ENCODE results near the gene BTRC.
A peak's percentile ranks its signal among the peaks of the same experiment; 100 is the strongest.
"Not testable (repeated sequence)": the region's sequence is repeated elsewhere in the genome, so short reads cannot be mapped to it uniquely, and the experiment has no call there.

The BTRC gene

DNA sequence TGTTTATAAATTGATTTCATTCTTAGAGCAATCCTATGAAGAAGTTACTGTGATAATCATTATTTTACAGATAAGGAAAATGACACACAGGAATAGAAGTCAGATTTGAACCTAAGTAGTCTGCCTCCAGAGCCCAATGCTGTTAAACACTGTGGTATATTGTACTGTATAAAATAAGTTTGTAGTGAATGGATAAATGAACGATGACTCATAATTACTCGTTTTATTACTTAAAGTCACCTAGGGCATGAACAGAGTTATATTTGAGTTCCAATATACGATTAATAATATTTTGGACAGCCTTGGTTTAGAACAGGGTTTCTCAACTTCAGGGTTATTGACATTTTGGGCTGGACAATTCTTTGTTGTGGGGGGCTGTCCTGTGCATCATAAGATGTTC, 7.8 kb upstream of the BTRC start:
- no peak for DNase-seq (ENCODE audit: low read depth)

DNA sequence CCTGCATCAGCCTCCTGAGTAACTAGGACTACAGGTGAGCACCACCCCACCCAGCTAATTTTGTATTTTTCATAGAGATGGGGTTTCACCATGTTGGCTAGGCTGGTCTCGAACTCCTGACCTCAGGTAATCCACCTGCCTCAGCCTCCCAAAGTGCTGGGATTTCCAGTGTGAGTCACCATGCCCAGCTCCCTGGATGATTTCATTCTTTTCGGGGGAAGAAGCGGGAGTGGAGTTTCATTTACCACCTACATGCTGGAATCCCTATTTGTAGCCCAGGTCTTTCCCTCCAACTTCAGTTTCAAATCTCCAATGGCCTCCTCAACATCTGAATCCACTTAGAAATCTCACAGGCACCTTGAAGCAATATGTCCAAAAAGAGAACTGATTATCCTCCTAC, 2.9 kb upstream of the BTRC start:
- no peak for DNase-seq (ENCODE audit: low read depth)

DNA sequence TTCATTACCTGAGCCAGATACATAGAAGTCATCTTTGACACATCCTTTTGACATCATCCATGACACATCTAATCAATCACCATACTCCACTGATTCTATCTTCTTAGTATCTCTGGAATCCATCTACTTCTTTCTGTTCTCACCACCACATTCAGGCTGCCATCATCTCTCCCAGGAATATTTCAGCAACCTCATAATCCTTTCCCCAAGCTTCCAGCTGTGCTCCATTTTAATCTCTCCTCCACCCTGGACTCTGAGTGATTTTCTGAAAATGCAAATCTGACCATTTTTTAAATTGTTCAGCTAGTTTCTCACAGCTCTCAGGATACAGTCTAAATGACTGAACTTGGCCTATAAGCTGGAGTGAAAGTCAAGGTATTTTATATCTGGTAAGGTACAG, 2.5 kb upstream of the BTRC start:
- no peak for DNase-seq (ENCODE audit: low read depth)

DNA sequence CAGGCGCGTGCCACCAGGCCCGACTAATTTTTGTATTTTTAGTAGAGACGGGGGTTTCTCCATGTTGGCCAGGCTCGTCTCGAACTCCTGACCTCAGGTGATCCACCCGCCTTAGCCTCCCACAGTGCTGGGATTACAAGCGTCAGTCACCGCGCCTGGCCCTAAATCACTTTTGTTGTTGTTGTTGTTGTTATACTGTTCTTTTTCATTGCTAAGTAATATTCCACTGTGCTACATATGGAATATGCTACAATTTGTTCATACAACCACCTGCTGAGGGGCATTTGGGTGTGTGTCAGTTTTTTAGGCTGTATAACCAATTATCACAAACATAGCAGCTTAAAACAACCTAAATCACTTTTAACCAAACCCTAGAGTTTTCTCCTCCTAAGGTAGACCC, 1.1 kb upstream of the BTRC start:
- not testable (repeated sequence) for DNase-seq (ENCODE audit: low read depth)

DNA sequence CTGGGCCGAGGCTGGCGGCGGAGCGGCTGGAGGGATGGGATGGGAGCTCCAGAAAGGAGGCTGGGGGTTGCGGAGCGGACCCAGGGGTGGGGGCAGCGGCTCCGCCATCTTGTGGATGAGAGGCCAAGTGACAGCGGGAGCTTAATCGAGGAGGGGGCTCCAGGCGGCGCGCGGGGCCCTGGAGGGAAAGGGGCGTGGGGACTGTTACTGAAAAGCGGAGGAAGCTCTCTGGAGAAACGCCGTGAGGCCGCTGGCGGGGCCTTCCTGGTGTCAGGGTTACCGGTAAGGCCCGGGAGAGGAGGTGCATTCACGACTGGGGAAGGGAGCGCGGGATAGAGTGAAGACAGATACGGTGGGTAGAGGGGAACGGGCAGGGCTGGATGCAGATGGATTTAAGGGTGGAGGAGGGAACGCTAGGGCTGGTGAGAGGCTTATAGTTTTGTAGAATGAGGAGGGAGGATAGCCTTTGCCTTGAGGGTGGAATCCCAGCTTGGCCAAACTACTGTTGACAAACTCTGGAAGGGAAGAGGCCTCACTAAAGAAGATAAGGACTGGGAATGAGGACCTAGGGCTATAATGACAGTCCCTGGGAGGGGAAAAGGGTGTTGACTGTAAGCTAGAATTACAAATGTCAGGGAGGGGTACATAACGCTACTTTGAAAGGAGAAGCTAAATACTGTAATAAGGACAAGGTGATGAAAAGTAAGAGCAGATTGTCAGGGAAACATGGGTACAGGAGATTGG, 535 bp downstream of the BTRC start:
- DNase-seq (ENCODE audit: low read depth) = peak; percentile 11

DNA sequence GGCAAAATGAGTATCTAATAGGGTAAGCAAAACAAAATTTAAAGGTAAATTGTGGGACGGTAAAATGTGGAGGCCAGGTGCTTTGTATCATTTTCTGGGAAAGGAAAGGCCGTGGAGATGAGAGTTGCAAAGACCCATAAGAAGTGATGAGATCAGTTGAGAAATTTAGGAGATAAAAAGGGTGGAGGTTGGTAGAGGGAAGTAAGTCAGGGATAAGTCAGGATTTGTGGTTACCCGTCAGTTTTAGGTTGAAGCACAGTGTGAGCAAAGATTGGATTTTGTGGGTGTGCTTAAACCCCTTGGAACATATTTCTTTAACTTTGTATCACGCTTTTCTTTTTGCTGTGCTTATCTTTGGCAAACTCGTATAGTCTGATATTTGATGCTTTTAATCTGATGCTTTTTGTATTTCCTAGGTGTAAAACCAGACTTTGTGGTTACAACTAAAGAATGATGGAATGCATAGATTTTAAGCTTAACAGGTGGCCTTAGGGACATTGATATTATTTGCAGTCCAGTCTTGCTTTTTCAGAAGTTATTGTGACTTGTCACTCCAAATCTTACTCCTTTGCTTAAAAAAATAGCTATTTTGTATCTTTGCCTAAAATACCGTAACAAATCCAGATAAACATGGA, 1.2 kb downstream of the BTRC start:
- no peak for DNase-seq (ENCODE audit: low read depth)

DNA sequence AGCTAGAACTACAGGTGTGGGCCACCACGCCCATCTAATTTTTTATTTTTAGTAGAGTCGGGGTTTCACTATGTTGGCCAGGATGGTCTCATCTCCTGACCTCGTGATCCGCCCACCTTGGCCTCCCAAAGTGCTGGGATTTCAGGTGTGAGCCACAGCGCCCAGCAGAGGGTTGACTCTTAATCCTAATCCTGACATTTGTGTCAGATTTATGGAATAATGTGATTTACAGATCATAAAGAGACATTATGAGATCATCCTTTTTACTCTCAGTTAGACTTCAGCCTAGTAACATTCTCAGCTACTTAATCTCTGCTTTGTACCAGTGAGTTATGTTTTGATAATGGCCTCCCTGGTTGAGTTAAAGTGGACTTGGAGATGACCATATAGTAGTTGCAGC, 2.2 kb downstream of the BTRC start:
- no peak for DNase-seq (ENCODE audit: low read depth)

DNA sequence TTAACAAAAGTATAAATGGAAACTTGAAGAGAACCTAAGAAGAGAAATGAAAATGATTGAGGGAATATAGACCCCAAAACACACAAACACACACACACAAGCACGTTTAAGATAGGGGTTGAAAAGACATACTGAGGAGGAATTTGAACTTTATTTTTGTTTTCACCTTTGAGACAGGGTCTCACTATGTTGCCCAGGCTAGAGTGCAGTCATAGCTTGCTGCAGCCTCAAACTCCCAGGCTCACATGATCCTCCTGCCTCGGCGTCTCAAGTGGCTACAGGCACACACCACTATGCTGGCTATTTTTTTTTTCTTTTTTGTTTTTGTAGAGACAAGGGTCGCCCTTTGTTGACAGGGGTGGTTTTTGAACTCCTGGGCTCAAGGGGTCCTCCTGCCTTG, 4.0 kb downstream of the BTRC start:
- DNase-seq (ENCODE audit: low read depth) = no peak

DNA sequence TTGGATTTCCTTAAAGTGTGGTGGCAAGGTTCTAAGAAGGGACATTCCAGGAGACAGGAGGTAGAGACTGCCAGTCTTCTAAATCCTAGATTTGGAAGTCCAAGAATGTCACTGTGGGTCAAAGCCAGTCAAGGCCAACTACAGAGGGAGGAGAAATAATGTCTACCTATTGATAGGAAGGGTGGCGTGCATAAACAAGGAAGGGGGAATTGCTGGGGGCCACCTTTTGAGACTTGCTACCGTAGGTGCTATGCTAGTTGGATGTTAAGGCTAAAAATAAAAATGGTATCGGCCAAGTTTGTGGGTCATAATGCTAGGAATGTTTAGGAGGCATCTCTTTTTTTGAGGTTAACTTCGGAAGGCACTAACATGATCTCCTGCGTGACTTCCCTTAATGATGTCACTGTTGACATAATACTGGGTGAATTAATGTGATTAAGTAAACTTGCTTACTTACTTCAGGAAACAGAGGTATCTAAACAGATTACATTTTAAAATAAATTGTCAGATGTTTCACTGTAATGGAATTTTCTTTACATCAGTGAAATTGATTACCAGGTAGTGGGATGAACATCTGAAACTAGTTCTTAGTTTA, 4.8 kb downstream of the BTRC start:
- no peak for DNase-seq (ENCODE audit: low read depth)

DNA sequence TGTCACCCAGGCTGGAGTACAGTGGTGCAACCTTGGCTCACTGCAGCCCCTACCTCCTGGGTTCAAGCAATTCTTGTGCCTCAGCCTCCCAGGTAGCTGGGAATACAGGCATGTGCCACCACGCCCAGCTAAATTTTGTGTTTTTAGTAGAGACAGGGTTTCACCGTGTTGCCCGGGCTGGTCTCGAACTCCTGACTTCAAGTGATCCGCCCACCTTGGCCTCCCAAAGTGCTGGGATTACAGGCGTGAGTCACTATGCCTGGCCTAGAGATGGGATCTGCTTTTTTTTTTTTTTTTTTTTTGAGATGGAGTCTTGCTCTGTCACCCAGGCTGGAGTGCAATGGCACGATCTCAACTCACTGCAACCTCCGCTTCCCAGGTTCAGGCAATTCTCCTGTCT, 6.1 kb downstream of the BTRC start:
- not testable (repeated sequence) for DNase-seq (ENCODE audit: low read depth)

DNA sequence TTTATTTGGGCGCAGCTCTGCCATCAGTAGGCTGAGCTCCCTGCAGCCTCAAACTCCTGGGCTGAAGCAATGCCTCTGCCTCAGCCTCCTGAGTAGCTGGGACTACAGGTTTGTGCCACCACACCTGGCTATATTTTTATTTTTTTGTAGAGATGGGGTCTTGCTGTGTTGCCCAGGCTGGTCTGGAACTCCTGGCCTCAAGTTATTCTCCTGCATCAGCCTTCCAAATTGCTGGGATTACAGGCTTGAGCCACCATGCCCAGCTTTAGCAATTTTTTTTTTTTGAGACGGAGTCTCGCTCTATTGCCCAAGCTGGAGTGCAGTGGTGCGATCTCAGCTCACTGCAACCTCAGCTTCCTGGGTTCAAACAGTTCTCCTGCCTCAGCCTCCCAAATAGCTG, 6.9 kb downstream of the BTRC start:
- DNase-seq (ENCODE audit: low read depth) = not testable (repeated sequence)

DNA sequence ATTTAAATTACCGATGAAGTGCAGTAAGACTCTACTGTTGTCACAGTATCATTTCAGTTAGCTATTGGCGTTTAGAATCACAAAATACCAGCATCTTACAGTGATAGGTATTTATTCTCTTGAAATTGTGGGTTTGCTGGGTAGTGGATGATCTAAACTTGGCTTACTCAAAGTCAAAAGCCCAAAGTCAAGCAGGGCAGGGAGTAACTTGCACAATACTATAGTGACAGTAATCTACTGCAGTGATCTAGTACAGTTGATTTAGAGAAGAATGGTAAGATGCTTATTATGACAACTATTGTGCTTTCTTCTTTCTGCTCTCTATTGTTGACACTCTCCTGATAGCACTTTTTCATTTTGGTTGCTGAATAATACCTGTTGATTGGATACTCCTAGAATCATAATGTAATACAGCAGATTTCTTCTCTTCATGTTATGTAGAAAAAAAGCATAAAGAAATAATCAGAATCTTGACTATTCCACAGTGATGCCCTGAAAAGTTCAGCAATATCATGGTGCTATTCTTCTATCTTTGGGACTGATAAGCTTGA, 10.0 kb downstream of the BTRC start:
- DNase-seq (ENCODE audit: low read depth) = no peak

DNA sequence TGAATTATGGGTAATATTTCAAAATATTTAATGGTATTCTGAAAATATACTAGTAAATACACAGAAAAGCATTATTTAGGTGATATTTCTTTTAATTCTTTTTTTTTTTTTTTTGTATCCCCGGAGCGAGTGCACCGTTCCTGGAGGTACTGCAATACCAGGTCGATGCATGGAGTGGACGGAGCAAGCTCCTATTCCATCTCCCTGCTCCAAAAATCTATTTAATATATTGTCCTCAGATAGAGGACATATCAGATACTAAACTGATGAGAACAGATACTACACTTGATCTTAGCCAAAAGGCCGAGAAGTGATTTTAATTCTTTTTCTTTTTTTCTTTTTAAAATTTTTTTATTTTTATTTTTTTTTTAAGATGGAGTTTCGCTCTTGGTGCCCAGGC, 10.8 kb downstream of the BTRC start:
- no peak for DNase-seq (ENCODE audit: low read depth)

DNA sequence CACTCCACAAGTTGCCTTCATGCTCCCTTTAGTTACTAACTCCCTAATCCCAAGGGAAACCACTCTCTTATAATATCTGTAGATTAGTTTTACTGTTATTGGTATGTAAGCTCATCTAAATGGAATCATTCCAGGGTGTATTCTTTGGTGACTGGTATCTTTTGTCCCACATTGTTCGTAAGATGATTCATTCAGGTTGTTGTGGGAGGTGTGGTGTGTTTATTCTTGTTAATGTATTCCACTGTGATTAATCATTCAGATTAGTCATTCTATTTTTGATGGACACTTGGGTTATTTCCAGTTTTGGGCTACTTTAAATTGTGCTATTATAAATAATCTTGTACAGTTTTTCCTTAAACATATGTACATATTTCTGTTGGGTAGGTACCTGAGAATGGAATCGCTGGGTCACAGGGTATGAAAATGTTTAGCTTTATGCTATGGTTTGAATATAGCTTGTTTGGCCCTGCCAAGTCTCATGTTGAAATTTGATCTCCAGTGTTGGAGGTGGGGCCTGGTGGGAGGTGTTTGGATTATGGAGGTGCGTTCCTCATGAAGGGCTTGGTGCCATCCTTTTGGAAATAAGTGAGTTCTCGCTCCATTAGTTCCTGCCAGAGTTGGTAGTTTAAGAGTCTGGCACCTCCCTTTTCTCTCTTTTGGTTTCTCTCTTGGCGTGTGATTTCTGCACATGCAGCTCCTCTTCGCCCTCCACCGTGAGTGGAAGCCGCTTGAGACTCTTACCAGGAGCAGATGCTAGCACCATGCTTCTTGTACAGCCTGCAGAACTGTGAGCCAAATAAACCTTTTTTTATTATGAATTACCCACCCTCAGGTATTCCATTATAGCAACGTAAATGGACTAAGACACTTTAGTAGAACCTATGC, 13.8 kb downstream of the BTRC start:
- DNase-seq (ENCODE audit: low read depth) = no peak

DNA sequence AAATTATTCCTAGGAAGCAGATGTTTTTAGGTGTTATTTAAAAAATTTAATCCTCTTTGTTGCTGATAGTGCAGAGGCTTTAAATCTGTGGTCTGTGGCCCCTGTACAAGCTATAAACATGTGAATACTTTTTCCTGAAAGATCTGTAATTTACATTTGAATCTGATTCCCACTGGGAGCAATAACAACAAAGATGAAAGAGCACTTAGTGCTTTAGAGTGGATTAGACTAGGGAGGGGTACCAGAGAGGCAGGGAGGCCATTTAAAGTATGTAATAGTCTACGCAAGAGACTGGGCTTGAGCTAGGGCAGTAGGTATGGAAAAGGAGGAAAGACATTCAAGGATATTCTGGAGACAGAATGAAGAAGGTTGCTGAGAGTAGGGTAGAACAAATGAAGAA, 19.1 kb downstream of the BTRC start:
- no peak for DNase-seq (ENCODE audit: low read depth)

DNA sequence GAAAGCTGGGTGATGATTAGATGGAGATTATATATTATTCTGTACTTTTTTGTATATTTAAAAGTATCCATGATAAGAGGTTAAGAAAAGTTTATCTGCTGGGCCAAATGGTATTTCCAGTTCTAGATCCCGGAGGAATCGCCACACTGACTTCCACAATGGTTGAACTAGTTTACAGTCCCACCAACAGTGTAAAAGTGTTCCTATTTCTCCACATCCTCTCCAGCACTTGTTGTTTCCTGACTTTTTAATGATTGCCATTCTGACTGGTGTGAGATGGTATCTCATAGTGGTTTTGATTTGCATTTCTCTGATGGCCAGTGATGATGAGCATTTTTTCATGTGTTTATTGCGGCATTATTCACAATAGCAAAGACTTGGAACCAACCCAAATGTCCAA, 20.0 kb downstream of the BTRC start:
- DNase-seq (ENCODE audit: low read depth) = not testable (repeated sequence)

DNA sequence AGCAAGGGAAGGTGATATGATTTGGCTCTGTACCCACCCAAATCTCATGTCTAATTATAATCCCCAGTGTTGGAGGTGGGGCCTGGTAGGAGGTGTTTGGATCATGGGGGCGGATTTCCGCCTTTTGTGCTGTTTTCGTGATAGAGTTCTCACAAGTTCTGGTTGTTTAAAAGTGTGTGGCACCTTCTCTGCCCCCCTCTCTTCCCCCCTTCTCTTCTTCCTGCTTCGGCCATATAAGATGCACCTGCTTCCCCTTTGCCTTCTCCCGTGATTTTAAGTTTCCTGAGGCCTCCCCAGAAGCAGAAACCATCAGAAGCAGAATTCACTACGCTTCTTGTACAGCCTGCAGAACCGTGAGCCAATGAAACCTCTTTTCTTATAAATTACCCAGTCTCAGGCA, 21.1 kb downstream of the BTRC start:
- DNase-seq (ENCODE audit: low read depth) = no peak

DNA sequence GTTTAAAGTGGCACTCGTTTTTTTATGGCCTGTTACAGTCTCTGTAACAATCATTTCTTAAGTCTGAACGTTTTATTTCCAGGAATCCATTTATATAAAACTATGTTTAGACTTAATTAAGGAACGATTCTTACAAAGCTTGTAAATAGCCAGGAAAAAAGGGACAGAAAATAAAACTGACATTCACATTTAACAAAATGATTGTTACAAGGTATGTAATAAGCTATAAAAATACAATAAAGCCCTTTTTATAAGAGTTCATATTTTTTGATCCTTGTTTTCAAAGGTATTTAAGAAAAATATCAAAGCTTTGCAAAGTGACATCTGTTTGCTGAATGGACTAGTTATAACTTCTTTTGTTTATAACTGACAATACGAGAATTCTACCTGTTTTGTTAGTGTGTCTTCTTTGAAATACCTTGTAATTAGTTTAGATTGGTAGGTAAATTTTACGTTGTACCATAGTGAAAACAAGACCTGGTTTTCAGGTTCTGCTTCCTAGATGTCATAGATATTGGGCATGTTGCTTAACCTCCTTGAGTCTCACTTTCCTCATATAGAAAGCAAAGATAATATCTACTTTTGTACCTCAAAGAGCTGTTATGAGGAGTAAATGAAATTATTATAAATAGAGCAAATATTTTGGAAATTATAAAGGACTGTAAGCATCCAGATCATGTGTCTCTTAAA, 25.8 kb downstream of the BTRC start:
- no peak for DNase-seq (ENCODE audit: low read depth)

DNA sequence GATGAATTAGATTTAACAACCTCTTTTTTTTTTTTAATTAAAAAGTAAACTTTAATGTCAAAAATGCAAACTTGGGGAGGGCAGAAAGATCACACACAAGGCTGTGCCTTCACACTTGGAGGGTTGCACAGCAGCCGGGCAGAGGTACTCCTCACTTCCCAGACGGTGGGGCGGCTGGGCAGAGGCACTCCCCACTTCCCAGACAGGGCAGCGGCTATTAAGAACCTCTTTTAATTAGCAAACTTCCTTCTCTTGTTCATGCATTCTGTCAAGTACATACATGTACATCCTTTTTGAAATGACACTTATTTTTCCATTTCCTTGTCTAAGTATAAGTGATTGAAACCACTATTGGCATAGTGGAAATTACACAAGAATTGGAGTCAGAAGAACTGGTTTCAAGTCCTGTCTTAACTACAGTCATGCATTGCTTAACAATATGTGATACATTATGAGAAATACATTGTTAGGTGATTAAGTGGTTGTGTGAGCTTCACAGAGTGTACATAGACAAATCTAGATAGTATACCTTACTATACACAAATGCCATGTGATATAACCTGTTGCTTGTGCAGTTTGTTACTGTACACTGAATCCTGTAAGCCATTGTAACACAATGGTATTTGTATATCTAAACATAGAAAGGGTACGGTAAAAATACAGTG, 26.5 kb downstream of the BTRC start:
- no peak for DNase-seq (ENCODE audit: low read depth)

DNA sequence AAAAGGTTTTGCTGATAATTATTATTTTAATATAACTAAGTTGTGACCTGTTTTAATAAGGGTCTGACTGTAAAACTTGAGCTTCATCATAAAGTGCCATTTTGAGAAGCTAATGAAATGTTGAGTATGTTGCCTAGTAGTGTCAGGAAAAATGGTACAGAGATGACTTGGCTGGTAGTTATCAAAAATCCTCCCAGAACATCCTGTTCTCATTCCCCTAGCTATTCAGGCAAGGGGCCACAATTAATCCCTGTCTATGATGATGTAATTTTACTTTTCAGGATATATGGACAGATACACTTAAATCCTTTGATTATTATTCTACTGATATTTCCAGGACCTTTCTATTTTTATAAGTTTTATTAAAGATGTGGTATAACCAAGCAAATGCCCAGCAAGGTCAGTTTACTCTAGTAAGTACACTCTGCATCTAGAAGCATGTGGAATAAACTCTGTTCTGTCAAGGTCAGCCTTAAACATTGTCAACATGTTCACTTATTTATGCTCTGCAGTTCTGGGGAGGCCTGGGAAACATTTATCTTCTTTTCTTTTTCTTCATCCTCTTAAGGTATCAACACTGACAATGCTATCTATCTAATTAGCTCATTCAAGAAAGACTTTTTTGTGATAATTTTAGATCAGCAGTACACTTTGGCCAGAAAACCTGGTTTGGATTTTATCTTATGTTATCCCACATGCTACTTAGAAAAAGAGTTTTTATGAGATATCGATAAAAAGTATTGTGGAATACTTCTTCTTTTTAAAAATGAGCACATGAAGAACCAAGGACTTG, 32.1 kb downstream of the BTRC start:
- no peak for DNase-seq (ENCODE audit: low read depth)
